GM18858 (cell line): ENCODE measurements around the gene ZNF891.

ENCODE experiments used
- ATAC-seq: cut with Tn5 transposase; IDR thresholded peaks from one replicate; pipeline ENCODE4 v1.9.1; 2021; ENCODE audit not compliant: unreplicated experiment

Gene ZNF891

DNA sequence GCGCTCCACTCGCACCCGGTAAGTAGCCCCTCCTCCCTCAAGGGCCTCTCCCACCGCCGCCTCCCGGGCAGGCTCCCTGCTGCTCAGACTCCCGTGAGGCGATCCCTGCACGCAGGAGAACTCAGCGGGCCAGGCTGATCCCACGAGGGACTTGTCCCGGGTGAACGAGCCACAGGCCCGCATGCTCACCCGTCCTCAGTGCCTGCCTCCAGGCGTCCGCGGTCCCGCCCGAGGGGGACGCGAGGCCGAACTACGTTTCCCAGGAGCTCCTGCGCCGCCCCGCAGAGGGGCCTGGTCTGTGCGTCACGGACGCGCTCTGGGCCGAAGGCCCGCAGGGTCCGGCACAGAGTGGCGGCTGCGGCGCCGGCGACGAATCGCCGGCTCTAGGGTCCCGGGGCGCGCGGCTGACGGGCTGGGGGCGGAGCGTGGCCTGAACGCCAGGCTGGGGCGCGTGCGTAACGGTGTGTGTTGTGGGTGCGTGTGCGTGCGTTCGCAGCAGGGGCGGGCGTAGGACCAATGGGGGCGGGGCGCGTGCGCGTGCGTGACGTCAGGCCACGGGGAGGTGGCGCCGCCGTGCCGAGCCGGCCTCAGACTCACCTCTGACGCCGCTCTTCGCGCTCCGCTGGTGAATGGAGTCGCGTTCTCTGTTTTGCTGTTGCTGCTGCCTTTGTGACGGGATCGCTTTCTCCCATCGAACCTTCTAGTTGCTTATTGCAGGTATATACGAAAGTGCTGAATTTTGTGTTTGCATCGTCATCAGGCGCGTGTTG is at the start of gene ZNF891, which contains the start of gene ZNF10:
Gene ZNF891, minus strand, starts transcription at position 237 of the 770 bp plus-strand sequence. CDS start 8,356 bp downstream, outside the sequence.
Gene ZNF10, plus strand, starts transcription at position 590 of the 770 bp plus-strand sequence. CDS start 13,866 bp downstream, outside the sequence.
- ATAC-seq = peak; percentile 92

DNA sequence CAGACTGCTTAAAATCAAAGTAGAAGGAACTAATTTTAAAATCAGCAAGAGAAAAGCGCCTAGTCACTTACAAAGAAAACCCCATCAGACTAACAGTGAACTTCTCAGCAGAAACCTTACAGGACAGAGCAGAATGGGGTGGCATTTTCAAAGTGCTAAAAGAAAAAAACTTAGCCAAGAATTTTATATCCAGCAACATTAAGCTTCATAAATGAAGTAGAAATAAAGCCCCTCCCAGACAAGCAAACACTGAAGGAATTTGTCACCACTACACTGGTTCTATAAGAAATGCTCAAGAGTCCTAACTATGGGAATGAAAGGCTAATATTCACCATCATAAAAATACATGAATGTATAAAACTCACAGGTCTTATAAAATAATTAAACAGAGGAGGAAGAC is 44.8 kb upstream of the ZNF891 start:
- ATAC-seq = no peak

DNA sequence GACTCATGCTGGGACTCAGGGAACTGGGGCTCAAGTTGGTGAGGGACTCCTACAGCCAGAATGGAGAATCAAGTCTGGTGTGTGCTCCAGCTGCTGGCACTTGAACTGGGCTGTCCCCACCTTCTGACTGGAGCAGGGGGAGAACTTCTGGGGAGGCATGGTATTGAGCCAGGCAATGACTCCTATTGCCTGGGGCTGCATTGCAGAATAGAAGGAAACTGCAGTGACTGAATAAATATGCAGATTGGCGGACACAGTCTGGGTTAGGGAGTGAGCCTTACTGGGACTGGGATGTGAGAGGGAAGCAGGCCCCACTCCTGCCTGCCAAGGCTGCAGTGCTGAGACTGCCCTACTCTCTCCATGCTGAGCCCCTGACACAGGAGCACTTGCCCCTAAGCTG is 42.4 kb upstream of the ZNF891 start:
- no peak for ATAC-seq

DNA sequence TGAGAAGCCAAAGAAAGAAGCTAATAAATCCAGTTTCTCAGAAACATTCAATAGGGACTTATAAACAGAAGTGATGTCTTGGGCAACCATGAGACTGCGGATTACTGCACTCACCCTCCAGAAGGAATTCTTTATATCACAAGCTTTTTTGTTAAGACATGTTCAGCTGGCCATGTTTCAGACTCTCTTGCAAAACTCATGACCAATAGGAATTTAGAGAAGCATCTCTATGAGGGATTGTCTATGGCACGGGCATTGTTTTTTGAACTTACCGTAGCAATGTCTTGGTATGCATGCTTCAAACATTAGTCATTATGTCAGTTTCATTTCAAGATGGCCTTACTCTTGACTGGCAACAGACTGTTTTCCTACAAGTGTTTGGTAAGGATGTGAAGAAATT is 35.7 kb upstream of the ZNF891 start:
- no peak for ATAC-seq

DNA sequence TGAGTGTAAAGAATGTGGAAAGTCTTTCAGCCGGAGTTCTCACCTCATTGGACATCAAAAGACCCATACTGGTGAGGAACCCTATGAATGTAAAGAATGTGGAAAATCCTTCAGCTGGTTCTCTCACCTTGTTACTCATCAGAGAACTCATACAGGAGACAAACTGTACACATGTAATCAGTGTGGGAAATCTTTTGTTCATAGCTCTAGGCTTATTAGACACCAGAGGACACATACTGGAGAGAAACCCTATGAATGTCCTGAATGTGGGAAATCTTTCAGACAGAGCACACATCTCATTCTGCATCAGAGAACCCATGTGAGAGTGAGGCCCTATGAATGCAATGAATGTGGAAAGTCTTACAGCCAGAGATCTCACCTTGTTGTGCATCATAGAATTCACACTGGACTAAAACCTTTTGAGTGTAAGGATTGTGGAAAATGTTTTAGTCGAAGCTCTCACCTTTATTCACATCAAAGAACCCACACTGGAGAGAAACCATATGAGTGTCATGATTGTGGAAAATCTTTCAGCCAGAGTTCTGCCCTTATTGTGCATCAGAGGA is 26.1 kb upstream of the ZNF891 start:
- ATAC-seq = no peak

DNA sequence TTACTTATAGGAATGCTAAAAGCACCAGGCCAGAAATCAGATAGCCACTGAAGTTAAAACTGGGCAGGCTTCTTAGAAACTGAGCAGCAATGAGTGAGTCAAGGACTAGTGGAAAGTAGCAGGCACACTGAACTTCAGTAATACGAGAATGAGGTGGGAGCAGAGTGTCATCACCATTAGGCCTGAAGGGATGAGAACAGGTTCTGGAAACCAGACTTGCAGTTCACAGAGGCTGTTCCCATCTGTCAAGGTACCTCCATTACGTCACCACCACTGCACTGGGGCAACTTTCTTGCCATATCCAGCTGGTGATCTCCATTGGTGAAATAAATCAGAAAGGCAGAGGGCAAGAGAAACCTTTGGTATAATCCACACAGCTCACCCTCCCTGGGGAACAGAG is 15.9 kb upstream of the ZNF891 start:
- no peak for ATAC-seq

DNA sequence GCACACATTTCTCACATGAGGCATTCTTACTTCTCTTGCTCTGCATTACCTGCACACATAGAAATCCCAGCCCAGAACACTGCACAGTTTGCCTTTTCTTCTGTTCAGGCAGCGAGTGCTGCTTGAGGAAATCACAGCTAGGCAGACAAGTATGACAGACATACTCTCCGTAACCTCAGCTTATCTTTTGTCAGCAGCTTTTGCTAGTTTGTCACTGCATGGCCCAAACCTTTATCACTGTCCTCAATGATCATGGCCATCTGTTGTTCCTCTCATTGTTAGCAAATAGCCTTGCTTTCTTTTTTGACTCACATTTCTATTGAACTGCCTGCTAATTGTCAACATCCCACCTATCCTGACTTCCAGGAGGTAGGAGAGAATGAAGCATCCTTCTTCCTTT is 5.7 kb upstream of the ZNF891 start:
- ATAC-seq = no peak

DNA sequence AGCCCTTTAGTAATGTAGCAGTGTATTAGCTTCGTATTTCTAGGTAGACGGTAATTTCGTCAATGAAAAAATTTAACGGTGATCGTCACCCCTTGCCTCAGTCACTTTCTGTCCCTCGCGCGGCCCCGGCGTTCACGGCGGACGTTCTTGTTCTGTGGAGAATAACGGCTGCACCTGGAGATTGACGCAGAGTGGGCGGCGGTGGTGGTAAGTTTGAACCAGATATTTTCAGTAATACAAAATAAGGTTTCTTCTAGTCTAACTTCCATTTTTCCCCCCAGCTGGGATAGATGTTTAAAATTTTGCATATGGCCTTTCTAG is 694 bp upstream of the ZNF891 start:
- ATAC-seq = no peak

DNA sequence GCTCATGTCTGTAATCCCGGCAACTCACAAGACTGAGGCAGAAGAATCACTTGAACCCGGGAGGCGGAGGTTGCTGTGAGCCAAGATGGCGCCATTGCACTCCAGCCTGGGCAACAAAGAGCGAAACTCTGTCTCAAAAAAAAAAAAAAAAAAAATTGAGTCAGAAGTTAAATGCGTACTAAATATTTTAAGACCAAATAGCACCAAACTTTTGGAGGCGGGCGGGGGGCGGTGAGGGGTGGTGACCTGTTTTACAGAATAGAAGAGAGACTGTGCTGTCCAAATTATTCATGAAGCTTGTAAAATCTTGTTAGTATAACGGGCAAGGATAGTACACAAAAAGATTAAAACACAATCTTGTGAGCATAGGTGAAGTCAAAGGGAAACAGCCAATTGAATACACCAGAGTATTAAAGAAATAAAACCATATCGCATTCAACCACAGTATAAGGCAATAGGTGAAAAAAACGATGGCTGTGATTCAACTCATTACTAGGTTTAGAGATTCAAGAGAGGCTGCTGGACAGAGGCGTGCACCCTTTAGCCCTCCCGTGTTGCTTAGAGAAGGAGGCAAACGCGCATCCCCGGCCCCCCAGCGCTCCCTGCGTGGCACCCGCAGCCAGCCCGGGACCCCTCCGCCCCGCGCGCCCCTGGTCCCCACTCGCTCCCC is 571 bp downstream of the ZNF891 start:
- ATAC-seq = peak; percentile 2

DNA sequence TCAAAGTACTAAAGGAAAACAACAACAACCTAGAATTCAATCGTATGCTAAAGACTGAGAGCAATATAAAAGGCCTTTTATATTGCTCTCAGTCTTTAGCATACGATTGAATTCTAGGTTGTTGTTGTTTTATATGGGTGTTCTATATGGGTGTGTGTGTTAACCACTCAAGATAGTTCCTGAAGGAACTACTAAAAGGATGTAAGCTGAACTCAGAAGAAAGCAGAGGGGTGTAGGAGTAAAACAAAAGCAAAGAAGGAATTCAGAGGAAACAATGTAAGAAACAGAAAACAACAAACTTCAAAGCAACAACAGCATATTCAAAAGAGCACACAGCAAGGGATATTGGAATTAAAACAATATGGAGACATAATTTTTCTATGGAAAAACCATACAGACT is 5.4 kb downstream of the ZNF891 start:
- ATAC-seq = no peak

DNA sequence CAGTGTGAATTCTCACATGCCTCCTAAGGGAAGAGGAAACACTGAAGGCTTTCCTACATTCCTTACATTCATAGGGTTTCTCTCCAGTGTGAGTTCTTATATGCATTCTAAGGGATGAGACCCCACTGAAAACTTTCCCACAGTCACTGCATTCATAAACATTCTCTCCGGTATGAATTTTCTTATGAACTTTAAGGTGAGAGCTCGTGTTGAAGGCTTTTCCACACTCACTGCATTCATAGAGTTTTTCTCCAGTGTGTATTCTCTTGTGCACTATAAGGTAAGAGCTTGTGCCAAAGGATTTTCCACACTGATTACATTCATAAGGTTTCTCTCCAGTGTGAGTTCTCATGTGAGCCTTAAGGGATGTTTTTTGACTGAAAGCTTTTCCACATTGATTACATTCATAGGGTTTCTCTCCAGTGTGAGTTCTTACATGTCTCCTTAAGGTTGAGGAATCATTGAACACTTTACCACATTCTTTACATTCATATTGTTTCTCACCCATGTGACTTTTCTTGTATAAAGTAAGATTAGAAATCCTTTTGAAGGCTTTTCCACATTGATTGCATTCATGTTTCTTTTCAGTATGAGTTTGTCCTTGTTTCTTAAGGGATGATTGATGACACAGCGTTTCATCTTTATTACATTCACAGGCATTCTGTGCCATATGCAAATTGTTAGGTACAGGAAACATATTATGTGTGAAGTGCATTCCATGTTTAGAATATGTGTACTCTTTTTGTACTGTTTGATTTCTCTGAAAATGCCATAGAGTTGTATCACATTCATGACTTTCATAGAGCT is 9.5 kb downstream of the ZNF891 start:
- ATAC-seq = no peak

DNA sequence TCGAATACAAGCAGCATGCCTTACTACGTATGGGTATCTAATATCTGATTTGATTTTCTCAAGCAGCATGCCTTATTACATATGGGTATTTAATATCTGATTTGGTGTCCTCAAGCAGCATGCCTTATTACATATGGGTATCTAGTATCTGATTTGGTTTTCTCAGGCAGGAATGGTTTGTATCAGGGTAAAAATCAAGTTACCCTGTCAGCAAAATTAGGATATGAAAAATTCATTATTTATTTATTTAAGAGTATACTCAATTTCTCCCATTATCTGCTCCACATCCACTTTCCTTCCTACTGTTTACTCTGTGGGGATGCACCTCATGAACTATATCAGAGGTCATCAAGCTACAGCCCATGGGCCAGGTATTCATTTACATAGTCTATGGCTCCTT is 21.9 kb downstream of the ZNF891 start:
- no peak for ATAC-seq

DNA sequence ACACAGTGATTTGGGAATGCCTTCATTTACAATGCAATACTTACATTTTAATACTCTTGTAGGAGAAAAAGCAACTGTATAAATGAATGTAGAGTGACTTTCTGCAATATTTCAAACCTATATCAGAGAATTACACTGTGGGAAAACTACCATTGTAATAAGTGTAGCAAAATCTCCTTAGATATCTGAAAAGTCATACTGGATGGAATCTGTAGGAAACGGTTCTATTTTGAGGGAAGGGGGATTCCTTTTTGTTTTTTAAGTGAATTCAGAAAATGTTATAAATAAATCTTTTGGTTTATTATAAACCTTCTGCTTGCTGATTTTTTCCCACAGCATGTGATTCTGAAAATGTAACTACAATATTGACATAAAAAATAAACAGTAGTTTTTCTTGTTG is 23.0 kb downstream of the ZNF891 start:
- ATAC-seq = no peak

DNA sequence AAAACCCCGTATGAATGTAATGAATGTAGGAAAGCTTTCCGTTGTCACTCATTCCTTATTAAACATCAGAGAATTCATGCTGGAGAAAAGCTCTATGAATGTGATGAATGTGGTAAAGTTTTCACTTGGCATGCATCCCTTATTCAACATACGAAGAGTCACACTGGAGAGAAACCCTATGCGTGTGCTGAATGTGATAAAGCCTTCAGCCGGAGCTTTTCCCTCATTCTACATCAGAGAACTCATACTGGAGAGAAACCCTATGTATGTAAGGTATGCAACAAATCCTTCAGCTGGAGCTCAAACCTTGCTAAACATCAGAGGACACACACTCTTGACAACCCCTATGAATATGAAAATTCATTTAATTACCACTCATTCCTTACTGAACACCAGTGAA is 23.8 kb downstream of the ZNF891 start:
- ATAC-seq = no peak

DNA sequence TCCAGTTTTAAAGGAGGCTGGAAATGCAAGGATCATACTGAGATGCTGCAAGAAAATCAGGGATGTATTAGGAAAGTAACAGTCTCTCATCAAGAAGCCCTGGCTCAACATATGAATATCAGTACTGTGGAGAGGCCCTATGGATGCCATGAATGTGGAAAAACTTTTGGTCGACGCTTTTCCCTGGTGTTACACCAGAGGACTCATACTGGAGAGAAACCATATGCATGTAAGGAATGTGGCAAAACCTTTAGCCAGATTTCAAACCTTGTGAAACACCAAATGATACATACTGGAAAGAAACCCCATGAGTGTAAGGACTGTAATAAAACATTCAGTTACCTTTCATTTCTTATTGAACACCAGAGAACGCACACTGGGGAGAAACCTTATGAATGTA is 24.5 kb downstream of the ZNF891 start:
- no peak for ATAC-seq

DNA sequence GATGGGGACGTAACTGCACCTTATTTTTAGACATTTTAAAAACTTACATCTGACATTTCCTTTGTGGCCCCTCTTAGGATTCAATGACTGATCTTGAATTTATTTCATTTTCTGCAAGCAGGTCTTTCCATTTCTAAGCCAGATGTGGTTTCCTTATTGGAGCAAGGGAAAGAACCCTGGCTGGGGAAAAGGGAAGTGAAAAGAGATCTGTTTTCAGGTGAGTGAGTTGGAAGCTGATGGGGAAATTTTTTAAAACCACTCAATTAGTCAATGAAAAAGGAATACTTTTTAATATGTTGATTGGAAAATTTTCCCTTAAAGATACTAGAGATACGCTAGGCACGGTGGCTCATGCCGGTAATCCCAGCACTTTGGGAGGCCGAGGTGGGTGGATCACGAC is 46.7 kb downstream of the ZNF891 start:
- no peak for ATAC-seq

DNA sequence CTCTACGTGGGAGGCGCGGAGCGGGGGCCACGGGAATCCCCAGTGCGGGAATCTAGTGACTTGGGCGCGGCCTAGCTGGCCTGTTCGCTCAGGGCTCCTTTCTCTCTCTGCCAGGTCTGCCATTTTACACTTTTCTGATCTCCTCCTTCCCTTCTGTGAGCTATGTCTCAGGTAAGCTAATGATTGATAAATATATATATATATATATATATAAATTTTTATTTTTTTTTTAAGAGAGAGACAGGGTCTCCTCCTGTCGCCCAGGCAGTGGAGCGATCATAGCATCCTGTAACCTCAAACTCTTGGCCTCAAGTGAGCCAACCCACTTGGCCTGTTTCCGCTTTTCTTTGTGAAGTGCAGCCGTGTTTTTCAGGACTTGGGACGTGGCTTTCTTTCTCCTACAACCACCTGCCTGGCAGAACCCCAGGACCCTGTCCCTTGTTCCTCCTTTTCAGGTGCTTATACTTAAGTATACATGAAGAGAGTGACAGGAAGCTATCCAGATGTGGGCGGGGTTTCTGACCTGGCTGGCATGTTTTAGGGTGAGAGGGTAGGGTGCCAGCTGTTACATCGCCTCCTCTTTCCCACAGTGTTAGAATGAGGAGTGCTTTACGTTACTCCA is 48.8 kb downstream of the ZNF891 start:
- no peak for ATAC-seq

DNA sequence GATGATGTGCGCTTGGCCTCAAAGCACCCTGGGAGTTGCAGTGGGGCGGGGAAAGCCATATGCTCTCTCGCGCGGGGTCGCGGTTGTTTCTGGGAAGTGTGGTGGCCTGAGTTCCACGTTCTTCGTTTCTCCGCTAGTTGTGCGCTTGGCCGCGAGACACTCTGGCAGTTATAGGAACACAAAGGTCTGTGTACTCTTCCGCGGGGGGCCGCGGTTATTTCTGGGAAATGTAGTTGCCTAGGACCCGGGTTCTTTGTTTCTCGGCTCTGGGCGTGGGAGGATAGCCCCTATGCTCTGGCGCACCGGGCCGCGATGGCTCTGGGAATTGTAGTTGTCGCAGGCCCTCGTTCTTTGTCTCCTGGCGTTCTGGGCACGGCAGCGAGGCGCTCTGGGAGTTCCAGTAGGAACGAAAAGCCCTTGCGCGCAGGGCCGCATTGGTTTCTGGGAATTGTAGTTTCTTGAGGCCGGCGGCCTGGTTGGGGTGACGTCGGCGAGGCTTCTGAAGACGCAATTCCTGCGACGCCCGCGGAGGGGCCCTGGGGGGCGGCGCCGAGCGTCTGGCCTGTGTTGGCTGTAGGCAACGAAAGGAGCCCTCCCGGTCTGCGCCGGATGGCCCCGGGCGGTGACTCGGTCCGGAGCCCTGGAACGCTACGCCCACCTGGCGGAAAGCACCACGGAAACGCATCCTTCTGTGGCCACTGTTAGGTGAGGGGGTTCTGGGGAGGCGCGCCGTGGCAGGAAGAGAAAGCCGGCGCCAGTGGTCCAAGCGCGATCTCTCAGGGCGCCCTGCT is 49.5 kb downstream of the ZNF891 start, which contains the start of gene ZNF140:
Gene ZNF140, plus strand, starts transcription at position 556 of the 791 bp plus-strand sequence. CDS start 398 bp downstream, outside the sequence.
- ATAC-seq = peak; percentile 49

DNA sequence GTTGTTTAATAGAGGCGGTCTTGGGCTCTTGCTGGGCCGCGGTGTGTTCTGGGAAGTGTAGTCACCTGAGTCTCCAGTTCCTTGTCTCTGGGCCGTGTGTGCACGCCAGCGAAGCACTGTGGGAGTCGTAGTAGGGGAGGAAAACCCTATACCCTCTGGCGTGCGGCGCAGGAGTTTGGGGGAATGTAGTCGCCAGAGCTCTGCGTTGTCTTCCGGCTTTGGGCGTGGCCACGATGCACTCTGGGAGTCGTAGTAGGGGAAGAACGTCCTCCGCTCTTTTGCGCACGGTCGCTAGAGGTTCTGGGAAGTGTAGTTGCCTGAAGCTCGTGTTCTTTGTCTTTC is 50.1 kb downstream of the ZNF891 start:
- ATAC-seq = peak; percentile 71

DNA sequence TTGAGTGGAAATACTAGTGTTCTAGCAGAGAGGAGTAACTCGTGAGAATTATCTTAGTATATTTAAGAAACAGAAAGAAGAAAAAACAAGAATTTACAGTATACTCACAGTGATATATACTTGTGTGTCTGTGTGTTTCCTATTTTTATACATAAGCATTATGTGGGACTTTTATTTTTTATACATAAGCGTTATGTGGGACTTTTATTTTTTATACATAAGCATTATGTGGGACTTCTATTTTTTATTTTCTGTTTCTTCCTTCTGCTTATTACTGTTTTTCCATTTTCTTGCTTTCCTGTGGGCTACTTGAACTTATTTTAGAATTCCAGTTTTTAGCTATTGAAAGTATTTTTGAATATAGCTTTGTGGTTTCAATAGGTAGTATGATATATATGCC is 56.2 kb downstream of the ZNF891 start:
- ATAC-seq = no peak
